ENCODE data around the gene C1QTNF12. TPM values are rescaled to one million over a fixed set of nuclear protein-coding genes. Genes with fewer than 3 reads are reported as not detected.

The C1QTNF12 gene
- total and polyA plus RNA-seq, 2 of the 8 experiments (the other 6 are each of a cell fraction or from before 2014, with no cell fraction given): 2.1 to 3.7 TPM

GRCh38 chr1:1273209-1273511 lies 26.6 kb upstream of the C1QTNF12 start:
- H3K27me3 ChIP-seq (replicated peaks in 1 of 4; ENCODE audit: control insufficient read depth in 3 of 4, extremely low read depth in 1 of 4, insufficient read depth in 3 of 4, low read length in 3 of 4): no peaks in the 10 kb centered on the region; a peak in 1 of 7 replicates
- no peak overlapping the region for H4K91ac ChIP-seq (replicated peaks; ENCODE audit: insufficient read length, low read length)
- H2AFZ ChIP-seq (ENCODE audit: low read length): no peak overlapping the region
- no peak overlapping the region for H3K56ac ChIP-seq (replicated peaks; ENCODE audit: insufficient read length, low read depth, low read length)
- no peak overlapping the region for H3K23ac ChIP-seq (ENCODE audit: insufficient read length)
- POLR2A ChIA-PET (ENCODE audit: partially characterized antibody): interaction anchor here (1.1 to 3.0 kb wide), 5 partner anchors 11 to 23 kb away, joined by 3 to 12 read pairs (median 5); no protein-coding TSS in a partner anchor
- no peak overlapping the region for H2AK5ac ChIP-seq (ENCODE audit: low read depth, low read length)
- H4K20me1 ChIP-seq (replicated peaks in 1 of 2; ENCODE audit: control insufficient read depth in 1 of 2, insufficient read depth in 2 of 2, low read length in 2 of 2): peaks cover 20 to 24% of the 10 kb centered on the region in 2 experiments
- H2BK15ac ChIP-seq (ENCODE audit: low read length): no peak overlapping the region
- no peaks in the 10 kb centered on the region for H3K9me3 ChIP-seq (ENCODE audit: insufficient read depth in 2 of 2, low read depth in 1 of 2, low read length in 1 of 2)
- CTCF ChIA-PET (ENCODE audit: partially characterized antibody): interaction anchor here (1.4 kb wide), 1 partner anchor 19 kb away, joined by 5 read pairs; no protein-coding TSS in a partner anchor
- no peak overlapping the region for H3K4ac ChIP-seq (replicated peaks; ENCODE audit: insufficient read length, low read depth, low read length)
- no peak overlapping the region for H2BK120ac ChIP-seq (replicated peaks; ENCODE audit: low read depth, low read length)
- TF ChIP-seq ATF2 (IDR thresholded peaks at IDR 0.05; ENCODE audit: low read length): no peak
- FAIRE-seq: no peak
- peak overlapping the region; percentile 81 to 95 for H3K4me2 ChIP-seq (ENCODE audit: insufficient read depth in 1 of 2, low read depth in 2 of 2, low read length in 2 of 2)
- no peak overlapping the region for H3K18ac ChIP-seq (ENCODE audit: extremely low read depth, low read length)
- peak overlapping the region; percentile 88 to 99 (median 91) for H3K4me3 ChIP-seq (ENCODE audit: extremely low read depth in 1 of 4, insufficient read depth in 2 of 4, low read depth in 3 of 4, low read length in 4 of 4)
- H4K8ac ChIP-seq (ENCODE audit: extremely low read depth, insufficient read depth, low read length): peak overlapping the region; percentile 99; the same call in 1 of the 2 replicates
- H3K4me1 ChIP-seq (replicated peaks in 1 of 4; ENCODE audit: control insufficient read depth in 3 of 4, insufficient read depth in 4 of 4, low read length in 3 of 4): peaks cover 0 to 17% (median 8%) of the 10 kb centered on the region in 4 experiments; a peak in 5 of 7 replicates
- H3K27ac ChIP-seq (ENCODE audit: low read depth, low read length): peak overlapping the region; percentile 83; the same call in 1 of the 2 replicates
- peaks cover 12 to 44% of the 10 kb centered on the region in 2 experiments; a peak in 3 of 4 replicates for H3K79me2 ChIP-seq (ENCODE audit: control insufficient read depth in 1 of 2, insufficient read depth in 2 of 2, low read length in 2 of 2)
- peaks cover 12% of the 10 kb centered on the region; the same call in 1 of the 2 replicates for H3K23me2 ChIP-seq (ENCODE audit: low read depth, low read length)
- no peak overlapping the region for H2BK20ac ChIP-seq (ENCODE audit: low read length)
- H4K5ac ChIP-seq (ENCODE audit: insufficient read length, low read depth, low read length): no peak overlapping the region
- H2BK5ac ChIP-seq (ENCODE audit: low read depth, low read length): no peak overlapping the region
- H3K79me1 ChIP-seq (ENCODE audit: low read depth, low read length): peaks cover 22% of the 10 kb centered on the region
- DNase-seq (ENCODE audit: low read depth in 1 of 2, low spot score in 2 of 2): no peak
- H3K36me3 ChIP-seq (ENCODE audit: control insufficient read depth in 2 of 4, insufficient read depth in 4 of 4, low read length in 3 of 4): peaks cover 0 to 2% (median under 1%) of the 10 kb centered on the region in 4 experiments; a peak in 1 of 8 replicates
- no peak overlapping the region for H3K14ac ChIP-seq (ENCODE audit: insufficient read length)
- 2% methylated on average over 30 of the region's 31 CpGs; no CpG with 5 or more reads in 1 of the 2 experiments for WGBS, 2 experiments (ENCODE audit: extremely low coverage in 1 of 2, insufficient coverage in 1 of 2, insufficient read length in 1 of 2, insufficient replicate concordance in 2 of 2, low coverage in 1 of 2, low lambda C conversion rate in 2 of 2, missing lambda C conversion rate in 1 of 2)
- H3K9ac ChIP-seq (replicated peaks in 1 of 4; ENCODE audit: extremely low read depth in 1 of 4, low read depth in 3 of 4, low read length in 3 of 4): peak overlapping the region; percentile 71 to 99 (median 88)
- H2BK12ac ChIP-seq (ENCODE audit: low read depth, low read length): no peak overlapping the region
